ENCODE data around the gene FUT8.
A peak's percentile ranks its signal among the peaks of the same experiment; 100 is the strongest.

Gene FUT8

DNA sequence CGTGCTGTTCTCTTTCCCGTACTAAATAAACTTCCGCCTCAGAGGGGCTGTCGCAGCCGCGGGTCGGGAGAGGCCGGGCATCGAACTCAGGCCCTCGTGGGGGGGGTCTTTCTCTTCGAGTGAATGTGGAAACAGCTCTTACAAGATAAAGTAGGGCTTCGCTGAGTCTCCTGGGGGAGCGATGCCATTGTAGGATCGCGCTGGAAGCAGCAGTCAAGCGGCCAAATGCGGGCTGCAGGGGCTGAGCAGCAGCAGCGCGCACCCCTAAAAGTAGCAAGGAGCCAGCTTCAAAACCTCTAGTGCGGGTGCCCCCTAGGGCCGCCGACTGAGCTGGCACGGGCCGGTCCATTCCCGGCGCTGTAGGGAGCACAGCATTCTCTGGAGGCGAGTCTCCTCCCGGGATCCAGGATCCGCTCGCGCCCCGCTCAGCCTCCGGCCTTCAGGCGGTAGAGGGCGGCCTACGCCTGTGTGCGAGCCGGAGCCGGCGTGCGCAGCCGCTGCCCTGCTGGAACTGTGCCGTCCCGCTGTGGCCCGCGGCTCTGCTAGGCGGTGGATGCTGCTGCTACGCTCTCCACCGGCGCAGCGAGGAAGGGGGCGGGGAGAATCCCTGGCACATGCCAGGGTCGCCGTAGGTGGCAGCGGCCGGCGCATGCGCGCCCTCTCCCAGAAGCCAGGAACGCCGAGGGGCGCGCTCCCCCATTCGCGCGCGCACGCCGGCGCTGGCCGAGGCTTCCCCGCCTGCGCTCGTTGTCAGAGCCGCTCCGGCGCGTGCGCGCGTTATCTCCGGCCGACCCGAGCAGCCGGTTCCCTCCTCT, at the start of gene FUT8:
TSS of gene FUT8 (plus strand) at position 699 of the 815 bp plus-strand sequence. CDS start 148,834 bp downstream, outside the sequence.
- peak within 1 kb of the TSS; percentile 84 for H3K4me3 ChIP-seq (ENCODE audit: control insufficient read depth, low read depth, low read length)
- TF ChIP-seq, protein P1, sequence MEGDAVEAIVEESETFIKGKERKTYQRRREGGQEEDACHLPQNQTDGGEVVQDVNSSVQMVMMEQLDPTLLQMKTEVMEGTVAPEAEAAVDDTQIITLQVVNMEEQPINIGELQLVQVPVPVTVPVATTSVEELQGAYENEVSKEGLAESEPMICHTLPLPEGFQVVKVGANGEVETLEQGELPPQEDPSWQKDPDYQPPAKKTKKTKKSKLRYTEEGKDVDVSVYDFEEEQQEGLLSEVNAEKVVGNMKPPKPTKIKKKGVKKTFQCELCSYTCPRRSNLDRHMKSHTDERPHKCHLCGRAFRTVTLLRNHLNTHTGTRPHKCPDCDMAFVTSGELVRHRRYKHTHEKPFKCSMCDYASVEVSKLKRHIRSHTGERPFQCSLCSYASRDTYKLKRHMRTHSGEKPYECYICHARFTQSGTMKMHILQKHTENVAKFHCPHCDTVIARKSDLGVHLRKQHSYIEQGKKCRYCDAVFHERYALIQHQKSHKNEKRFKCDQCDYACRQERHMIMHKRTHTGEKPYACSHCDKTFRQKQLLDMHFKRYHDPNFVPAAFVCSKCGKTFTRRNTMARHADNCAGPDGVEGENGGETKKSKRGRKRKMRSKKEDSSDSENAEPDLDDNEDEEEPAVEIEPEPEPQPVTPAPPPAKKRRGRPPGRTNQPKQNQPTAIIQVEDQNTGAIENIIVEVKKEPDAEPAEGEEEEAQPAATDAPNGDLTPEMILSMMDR (IDR thresholded peaks at IDR 0.05; ENCODE audit: control insufficient read depth, insufficient read depth, low read depth, low read length, missing control alignments), result peak; percentile 68
- peak; percentile 89 for DNase-seq (ENCODE audit: low read depth)

DNA sequence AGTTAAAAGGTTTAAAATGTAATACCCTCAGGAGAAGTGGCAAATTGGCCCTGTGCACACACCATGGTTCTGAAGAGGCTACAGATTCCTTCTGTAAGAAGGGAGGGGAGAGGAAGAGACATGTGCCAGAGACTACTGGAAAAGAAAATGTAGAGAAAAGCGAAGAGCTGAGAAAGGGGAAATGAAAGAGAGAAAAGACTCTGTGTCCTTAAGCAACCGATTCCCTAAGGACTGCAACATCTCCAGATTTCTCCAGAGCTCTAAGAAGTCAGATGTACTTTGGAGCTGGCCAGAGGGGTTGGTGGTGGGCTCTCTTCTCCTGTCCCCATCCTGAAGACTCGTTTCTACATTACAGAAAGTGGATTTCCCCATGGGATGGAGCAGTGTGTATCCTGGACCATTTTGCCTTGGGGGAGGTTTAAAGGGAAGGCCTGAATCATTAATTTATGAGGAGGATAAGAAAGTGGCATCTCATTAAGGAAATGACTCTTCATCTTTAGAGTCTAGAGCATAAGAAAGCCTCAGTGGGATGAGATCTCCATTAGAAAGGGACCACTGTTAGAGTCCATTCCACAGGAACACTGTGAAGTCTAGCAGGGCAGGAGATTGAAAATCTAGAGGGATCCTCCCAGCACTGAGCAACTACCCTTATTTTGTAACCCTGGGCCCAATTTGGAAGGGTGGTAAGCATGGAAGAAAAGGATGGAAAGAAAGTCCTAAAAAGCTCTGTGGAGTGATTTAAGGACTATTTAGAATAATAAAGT, 45.5 kb upstream of the FUT8 start:
- no peak overlapping the region for H3K4me3 ChIP-seq (ENCODE audit: control insufficient read depth, low read depth, low read length)
- DNase-seq (ENCODE audit: low read depth), result no peak
- TF ChIP-seq, protein P1 (IDR thresholded peaks at IDR 0.05; ENCODE audit: control insufficient read depth, insufficient read depth, low read depth, low read length, missing control alignments), result no peak

DNA sequence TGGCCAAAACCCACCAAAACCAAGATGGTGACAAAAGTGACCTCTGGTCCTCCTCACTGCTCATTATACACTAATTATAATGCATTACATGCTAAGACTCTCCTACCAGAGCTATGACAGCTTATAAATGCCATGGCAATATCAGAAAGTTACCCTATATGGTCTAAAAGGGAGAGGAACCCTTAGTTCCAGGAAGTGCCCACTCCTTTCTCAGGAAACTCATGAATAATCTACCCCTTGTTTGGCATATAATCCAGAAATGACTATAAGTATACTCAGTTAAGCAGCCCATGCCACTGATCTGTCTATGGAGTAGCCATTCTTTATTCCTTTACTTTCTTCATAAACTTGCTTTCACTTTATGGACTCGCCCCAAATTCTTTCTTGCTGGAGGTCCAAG, 43.0 kb upstream of the FUT8 start:
- TF ChIP-seq, protein P1 (IDR thresholded peaks at IDR 0.05; ENCODE audit: control insufficient read depth, insufficient read depth, low read depth, low read length, missing control alignments), result no peak
- no peak for DNase-seq (ENCODE audit: low read depth)
- no peak overlapping the region for H3K4me3 ChIP-seq (ENCODE audit: control insufficient read depth, low read depth, low read length)

DNA sequence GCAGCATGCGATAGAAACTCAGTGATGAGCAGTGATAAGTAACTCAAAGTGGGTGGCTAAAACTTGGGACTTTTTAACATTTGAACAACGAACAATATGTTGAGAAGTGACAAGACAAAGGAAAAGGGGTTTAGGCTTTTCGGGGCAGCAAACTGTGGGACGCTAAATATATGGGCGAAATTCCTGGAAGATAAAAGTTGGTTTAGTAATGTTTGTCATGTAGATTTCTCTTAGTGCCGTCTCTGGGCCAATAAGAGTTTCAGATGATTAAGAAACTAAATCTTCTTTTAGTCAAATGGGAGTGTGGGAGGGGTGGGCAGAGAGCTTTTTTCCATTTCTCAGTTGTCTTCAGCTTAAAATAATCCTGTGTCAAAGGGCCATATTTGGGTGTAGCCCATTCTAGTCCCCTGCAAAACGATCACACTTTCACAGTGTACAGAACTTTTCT, 41.7 kb upstream of the FUT8 start:
- TF ChIP-seq, protein P1 (IDR thresholded peaks at IDR 0.05; ENCODE audit: control insufficient read depth, insufficient read depth, low read depth, low read length, missing control alignments), result no peak
- DNase-seq (ENCODE audit: low read depth), result no peak
- H3K4me3 ChIP-seq (ENCODE audit: control insufficient read depth, low read depth, low read length), result no peak overlapping the region

DNA sequence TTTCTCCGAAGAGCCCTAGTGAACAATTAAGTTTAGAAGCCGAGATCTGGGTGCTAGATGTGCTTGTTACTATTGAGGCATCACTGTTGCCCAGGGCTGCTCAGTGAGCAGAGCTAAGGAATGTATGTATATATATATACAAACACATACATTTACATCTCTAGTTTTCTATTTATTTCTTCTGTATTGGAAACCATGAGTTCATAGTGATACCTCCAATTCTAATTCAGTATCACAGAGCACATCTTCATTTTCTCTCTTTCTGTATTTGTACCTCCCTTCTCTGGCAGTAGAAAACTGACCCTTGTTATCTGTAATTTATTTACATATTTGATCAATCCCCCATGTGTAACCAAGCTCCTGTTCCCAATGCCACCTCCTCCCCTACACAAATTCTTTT, 40.7 kb upstream of the FUT8 start:
- TF ChIP-seq, protein P1 (IDR thresholded peaks at IDR 0.05; ENCODE audit: control insufficient read depth, insufficient read depth, low read depth, low read length, missing control alignments), result no peak
- H3K4me3 ChIP-seq (ENCODE audit: control insufficient read depth, low read depth, low read length), result no peak overlapping the region
- DNase-seq (ENCODE audit: low read depth), result no peak

DNA sequence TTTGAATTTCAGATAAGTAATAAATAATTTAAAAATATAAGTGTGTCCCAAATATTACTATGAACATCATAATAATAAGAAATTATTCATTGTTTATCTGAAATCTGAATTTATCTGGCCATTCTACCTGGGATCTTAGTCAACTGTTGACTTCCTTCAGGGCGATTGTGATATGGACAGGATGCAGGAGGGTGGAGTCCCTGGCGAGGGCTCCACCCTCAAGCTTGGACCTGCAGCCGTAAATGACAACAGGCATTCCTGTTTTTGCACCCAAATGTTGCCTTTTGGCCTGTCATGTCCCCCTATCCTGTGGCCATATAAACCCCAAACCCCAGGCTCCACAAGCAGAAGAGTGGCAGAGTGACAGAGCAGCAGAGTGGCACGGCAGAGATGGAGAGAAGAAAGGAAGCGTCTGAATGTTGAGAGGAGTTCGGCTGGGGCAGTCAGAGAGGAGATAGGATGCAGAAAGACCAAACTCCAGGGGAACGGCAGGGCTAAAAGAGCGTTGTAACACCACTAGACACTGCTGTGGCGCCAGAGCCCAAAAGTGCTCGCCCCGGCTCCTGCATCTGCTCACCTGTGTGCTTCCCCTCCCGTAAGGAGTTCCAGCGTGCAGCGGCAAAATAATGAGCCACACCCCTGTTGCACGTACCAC, 39.4 kb upstream of the FUT8 start:
- no peak overlapping the region for H3K4me3 ChIP-seq (ENCODE audit: control insufficient read depth, low read depth, low read length)
- DNase-seq (ENCODE audit: low read depth), result no peak
- TF ChIP-seq, protein P1 (IDR thresholded peaks at IDR 0.05; ENCODE audit: control insufficient read depth, insufficient read depth, low read depth, low read length, missing control alignments), result no peak
